HAP-1 (cell line): ENCODE measurements around the gene NRG3.

Experiments used
- DNase-seq, 2 experiments: peaks; one replicate each; pipeline ENCODE4 v3.0.0-alpha.2; 2016 to 2020; ENCODE audit warnings: low spot score in 2 of 2
- H3K27me3 ChIP-seq: fragments of 250-450 bp; sonication (Bioruptor Pico); 2 replicates; pipeline ENCODE4 v1.5.1; 2020; ENCODE audit warnings: low read depth, mild to moderate bottlenecking, moderate library complexity
- H3K36me3 ChIP-seq: fragments of 250-450 bp; sonication (Bioruptor Pico); replicated peaks from 2 replicates; pipeline ENCODE4 v1.5.1; 2020; ENCODE audit warnings: mild to moderate bottlenecking
- H3K4me1 ChIP-seq: fragments of 250-450 bp; sonication (Bioruptor Pico); 2 replicates; pipeline ENCODE4 v1.5.1; 2020; ENCODE audit warnings: mild to moderate bottlenecking
- H3K4me3 ChIP-seq: fragments of 250-450 bp; sonication (Bioruptor Pico); 2 replicates; pipeline ENCODE4 v1.5.1; 2020; ENCODE audit warnings: mild to moderate bottlenecking, moderate library complexity
- H3K9me3 ChIP-seq: fragments of 250-450 bp; sonication (Bioruptor Pico); 2 replicates; pipeline ENCODE4 v1.5.1; 2020; ENCODE audit warnings: mild to moderate bottlenecking, moderate library complexity
- in situ Hi-C: fragments of 300-500 bp; cut with MboI; formaldehyde crosslinking; loops from 3 replicates; pipeline ENCODE4 v1.14.3; 2020; ENCODE audit warnings: low sequenced_read_pairs, inconsistent platforms, mixed read lengths

NRG3 gene

DNA sequence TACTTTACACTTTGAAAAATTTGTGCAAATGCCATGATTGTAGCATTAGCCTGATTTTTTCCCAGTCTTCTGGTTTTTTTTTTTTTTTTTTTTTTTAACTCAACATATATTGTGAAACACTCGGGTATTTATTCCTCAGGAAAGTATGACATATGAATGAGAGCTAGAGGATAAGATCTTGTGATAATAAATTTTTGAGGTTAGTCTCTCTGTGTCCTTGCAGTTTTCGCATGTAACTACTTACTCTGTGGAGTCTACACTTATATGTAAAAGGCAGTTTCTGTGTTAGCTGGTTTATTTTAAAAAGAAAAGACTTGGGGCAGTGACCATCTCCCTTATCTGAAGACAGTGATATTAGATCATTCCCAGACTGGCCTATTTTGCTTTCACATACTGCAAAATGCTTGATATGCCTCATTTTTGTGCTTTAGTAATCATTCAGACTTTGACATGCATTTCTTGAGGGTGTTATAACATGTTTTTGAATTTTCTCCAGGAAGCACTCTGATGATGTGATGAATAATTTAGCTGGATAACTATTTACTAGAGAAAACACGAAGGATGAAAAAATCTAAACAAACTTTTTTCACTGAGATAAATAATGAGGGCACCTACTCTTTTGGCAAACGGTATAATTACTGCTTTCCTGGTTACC is 371.0 kb downstream of the NRG3 start:
- Histone ChIP-seq H3K27me3 (no peaks in the 10 kb centered on the region), H3K9me3 (no peaks in the 10 kb centered on the region; the same call in 1 of the 2 replicates), H3K4me1 (no peaks in the 10 kb centered on the region), H3K4me3 (no peak overlapping the region), H3K36me3 (no peaks in the 10 kb centered on the region)
- no peak for DNase-seq
- in situ Hi-C loops, result no loop called here

- Histone ChIP-seq H3K36me3 (no peaks in the 10 kb centered on the region), H3K9me3 (no peaks in the 10 kb centered on the region), H3K4me1 (no peaks in the 10 kb centered on the region), H3K27me3 (no peaks in the 10 kb centered on the region), H3K4me3 (no peak overlapping the region)
- in situ Hi-C loops, result no loop called here
- no peak for DNase-seq
Measured at GRCh38 chr10:82249141-82249540, 374.1 kb downstream of the NRG3 start.

DNA sequence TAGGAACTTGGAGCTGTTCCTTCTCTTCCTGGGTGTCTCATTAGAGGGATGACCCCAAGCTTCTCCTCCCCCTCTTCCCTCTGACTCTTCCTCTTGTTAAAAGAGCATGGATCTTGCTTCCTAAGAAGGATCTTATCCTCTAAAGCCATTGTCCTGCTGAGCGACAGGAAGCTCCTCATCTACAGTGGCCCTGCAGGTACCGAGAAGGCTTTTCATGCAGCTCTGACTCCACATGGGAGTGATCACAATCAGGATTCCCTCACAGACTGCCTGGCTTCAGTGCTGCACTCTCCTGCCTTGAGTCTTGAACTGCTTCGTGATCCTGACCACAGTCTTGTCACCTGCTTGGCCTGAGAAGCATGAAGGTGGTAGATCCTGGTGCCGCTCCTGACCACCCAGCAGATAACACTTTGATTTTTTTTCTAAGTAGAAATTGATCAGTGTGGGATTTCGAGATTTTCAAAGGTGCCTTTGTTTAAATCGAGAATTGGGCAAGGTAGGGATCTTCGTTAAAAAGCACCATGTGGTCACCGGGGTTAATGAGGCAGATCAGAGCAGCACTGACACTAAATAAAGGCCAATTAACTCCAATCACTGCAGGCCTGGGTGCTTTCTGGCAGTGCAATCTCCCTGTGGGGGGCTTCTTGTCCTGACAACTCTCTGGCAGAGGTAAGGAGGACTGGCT is 376.4 kb downstream of the NRG3 start:
- Histone ChIP-seq H3K36me3 (no peaks in the 10 kb centered on the region), H3K4me3 (no peak overlapping the region), H3K9me3 (no peaks in the 10 kb centered on the region), H3K4me1 (no peaks in the 10 kb centered on the region), H3K27me3 (no peaks in the 10 kb centered on the region)
- in situ Hi-C loops, result no loop called here
- DNase-seq, result no peak

GRCh38 chr10:82252081-82252480 is 377.1 kb downstream of the NRG3 start:
- Histone ChIP-seq H3K36me3 (no peaks in the 10 kb centered on the region), H3K9me3 (no peaks in the 10 kb centered on the region), H3K4me3 (no peak overlapping the region), H3K4me1 (no peaks in the 10 kb centered on the region), H3K27me3 (no peaks in the 10 kb centered on the region)
- DNase-seq, result no peak
- in situ Hi-C loops, result no loop called here

GRCh38 chr10:82254237-82254636 is 379.2 kb downstream of the NRG3 start:
- Histone ChIP-seq H3K9me3 (no peaks in the 10 kb centered on the region), H3K36me3 (no peaks in the 10 kb centered on the region), H3K27me3 (no peaks in the 10 kb centered on the region), H3K4me1 (no peaks in the 10 kb centered on the region), H3K4me3 (no peak overlapping the region)
- DNase-seq, result no peak
- in situ Hi-C loops, result no loop called here

DNA sequence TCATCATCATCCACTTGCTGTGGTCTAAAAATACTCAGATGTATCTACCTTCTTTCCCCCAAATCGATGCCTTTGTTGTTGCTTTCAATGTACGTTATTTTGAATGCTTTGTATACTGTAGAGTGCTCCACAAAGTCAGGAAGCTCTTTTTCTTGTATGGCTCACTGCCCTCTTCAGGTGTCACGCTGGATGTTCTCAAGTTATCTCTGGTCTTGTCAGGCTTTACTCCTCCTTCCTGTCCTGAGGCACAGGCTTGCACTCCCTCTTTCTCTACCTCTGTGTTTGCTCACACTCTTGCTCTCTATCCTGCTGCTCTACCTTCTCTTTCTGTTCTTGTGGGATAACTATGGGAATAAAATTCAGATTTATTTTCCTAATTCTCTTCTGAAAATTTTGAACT is 381.3 kb downstream of the NRG3 start:
- H3K36me3 ChIP-seq, result no peaks in the 10 kb centered on the region
- in situ Hi-C loops, result no loop called here
- H3K27me3 ChIP-seq, result no peaks in the 10 kb centered on the region
- H3K4me3 ChIP-seq, result no peak overlapping the region
- H3K4me1 ChIP-seq, result no peaks in the 10 kb centered on the region
- H3K9me3 ChIP-seq, result no peaks in the 10 kb centered on the region
- DNase-seq, result no peak

DNA sequence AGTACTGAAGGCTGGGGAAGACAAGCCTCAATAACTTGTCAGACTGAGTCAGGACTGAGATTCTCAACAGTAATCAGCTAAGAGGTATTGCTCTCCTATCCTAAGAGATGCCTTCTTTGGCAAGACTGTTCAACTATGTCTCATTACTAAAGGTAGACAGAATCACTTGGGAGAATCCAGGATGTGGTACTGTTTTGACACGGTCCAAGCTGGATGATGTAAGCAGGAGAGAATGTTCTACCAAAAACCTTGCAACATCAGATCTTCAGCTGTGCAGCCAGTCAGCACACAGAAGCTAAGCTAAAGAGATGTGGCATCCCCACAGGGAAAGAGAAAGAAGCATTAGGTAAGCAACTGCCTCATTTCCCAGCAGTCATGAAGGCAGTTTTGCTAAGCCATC is 391.4 kb downstream of the NRG3 start:
- Histone ChIP-seq H3K27me3 (no peaks in the 10 kb centered on the region), H3K4me3 (no peak overlapping the region), H3K36me3 (no peaks in the 10 kb centered on the region), H3K9me3 (no peaks in the 10 kb centered on the region), H3K4me1 (no peaks in the 10 kb centered on the region)
- in situ Hi-C loops, result no loop called here
- DNase-seq, result no peak

DNA sequence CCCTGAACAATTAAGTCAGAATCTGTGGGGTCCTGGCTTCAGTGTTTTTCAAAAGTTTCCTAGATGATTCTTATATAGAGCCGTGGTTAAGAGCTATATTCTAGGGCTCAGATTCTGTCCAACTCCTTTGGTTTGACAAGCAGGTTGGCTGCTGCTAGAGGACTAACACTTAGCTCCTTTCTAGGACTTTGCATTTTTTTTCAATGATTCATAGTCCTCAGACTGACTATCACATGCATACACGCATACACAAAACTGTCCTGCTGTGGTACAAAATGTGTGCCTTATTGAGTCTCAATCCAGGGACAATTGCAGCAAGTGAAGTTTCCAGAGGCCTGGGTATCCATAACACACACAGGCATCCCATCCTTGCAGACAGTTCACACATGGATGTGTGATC is 392.0 kb downstream of the NRG3 start:
- Histone ChIP-seq H3K36me3 (no peaks in the 10 kb centered on the region), H3K4me1 (no peaks in the 10 kb centered on the region), H3K27me3 (no peaks in the 10 kb centered on the region), H3K4me3 (no peak overlapping the region), H3K9me3 (no peaks in the 10 kb centered on the region)
- no peak for DNase-seq
- in situ Hi-C loops, result no loop called here

DNA sequence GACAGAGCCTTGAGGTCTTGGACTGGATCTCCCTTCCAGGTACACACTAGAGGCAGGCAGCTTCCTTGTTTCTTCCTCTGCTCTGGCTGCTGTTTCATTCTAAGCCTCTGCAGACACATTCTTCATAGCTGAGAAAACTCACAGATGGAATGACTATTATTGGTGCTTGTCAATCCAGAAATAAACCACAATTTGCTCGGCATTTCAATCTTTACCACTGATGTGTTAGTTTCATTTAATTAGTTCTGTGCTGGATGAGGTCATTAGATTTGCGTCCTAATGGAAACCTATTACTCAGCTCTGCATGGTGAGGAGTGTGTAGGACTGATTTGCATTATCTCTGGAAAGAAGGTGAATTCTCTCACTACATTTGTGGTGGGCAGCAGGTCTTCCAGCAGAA is 392.5 kb downstream of the NRG3 start:
- in situ Hi-C loops, result no loop called here
- no peaks in the 10 kb centered on the region for H3K4me1 ChIP-seq
- H3K9me3 ChIP-seq, result no peaks in the 10 kb centered on the region
- no peak overlapping the region for H3K4me3 ChIP-seq
- H3K36me3 ChIP-seq, result no peaks in the 10 kb centered on the region
- no peak for DNase-seq
- no peaks in the 10 kb centered on the region for H3K27me3 ChIP-seq

- in situ Hi-C loops, result no loop called here
- no peak for DNase-seq
- no peaks in the 10 kb centered on the region for H3K4me1 ChIP-seq
- no peaks in the 10 kb centered on the region for H3K27me3 ChIP-seq
- H3K9me3 ChIP-seq, result no peaks in the 10 kb centered on the region
- H3K36me3 ChIP-seq, result no peaks in the 10 kb centered on the region
- no peak overlapping the region for H3K4me3 ChIP-seq
Measured at GRCh38 chr10:82267960-82268359, 393.0 kb downstream of the NRG3 start.

- H3K27me3 ChIP-seq, result no peaks in the 10 kb centered on the region
- H3K36me3 ChIP-seq, result no peaks in the 10 kb centered on the region
- H3K4me3 ChIP-seq, result no peak overlapping the region
- no peak for DNase-seq
- in situ Hi-C loops, result no loop called here
- H3K4me1 ChIP-seq, result no peaks in the 10 kb centered on the region
- H3K9me3 ChIP-seq, result no peaks in the 10 kb centered on the region
Measured at GRCh38 chr10:82277591-82277990, 402.6 kb downstream of the NRG3 start.

DNA sequence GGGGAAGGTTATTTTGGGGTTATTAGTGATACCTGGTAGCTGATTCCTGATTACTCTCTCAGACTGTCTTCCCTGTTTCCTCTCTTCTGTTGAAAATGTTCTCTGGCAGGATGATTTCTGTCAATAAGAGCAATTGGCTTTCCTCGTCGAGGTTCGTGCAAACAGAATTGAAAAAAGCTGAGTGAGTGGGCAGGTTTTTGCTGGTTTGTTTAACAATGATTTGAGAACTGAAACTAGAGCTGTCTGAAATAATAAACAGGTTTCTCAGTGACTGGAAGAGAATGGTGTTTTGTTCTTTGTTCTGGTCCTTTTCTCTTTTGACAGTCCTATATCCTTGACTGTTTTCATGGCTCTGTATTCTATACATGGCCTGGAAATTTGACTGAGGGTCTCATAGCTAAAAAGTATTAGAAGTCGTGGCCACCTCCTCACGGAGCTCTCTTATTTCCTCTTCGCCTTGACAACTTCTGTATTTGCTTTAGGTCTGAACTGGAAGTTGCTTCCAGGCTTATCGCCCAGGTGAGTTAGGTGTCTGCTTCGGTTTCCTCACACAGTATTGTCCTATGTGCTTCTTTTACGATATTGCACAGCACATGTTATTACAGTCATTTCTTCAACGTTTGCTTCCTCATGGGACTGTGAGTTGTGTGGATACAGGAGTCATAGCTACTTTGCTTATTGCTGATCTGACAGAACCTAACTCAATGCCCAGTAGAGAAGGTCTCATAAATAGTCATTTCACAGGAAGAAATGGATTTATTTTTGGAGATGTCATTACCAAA is 403.6 kb downstream of the NRG3 start:
- Histone ChIP-seq H3K36me3 (no peaks in the 10 kb centered on the region), H3K27me3 (no peaks in the 10 kb centered on the region), H3K4me3 (no peak overlapping the region), H3K9me3 (no peaks in the 10 kb centered on the region), H3K4me1 (no peaks in the 10 kb centered on the region)
- DNase-seq, result no peak
- in situ Hi-C loops, result no loop called here

DNA sequence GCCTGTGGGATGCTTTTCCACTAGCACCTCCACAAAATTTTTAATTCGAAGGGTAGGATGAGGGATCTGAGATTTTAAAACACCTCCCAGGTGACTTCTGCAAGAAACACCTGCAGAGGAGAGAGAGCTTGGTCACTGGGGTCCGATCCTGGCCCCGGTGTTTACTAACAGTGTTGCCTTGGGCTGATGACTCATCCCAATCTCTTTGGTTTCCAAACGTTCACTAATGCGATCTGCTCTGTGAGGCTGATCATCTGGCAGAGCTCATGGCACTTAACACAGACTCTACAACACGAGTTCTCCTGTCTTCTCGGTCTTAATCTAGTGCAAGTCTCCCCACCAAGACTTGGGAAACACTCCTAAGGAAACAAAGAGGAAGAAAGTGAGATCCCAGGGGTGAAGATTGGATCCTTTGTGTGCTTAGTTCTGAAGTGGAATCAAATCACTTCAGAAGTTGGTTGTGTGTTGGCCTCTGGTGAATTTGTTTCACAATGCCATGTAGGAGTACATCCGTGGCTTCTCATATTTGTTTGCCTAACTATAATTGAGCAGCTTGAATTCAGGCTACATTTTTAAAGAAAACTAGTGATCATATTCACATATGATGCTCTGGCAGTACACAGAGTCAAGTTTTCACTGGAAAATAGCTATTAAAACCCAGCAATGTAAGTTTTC is 407.9 kb downstream of the NRG3 start:
- in situ Hi-C loops, result no loop called here
- DNase-seq, result no peak
- H3K9me3 ChIP-seq, result no peaks in the 10 kb centered on the region

GRCh38 chr10:82284180-82284579 is 409.2 kb downstream of the NRG3 start:
- Histone ChIP-seq H3K4me3 (no peak overlapping the region), H3K27me3 (no peaks in the 10 kb centered on the region), H3K36me3 (no peaks in the 10 kb centered on the region), H3K4me1 (no peaks in the 10 kb centered on the region), H3K9me3 (no peaks in the 10 kb centered on the region)
- DNase-seq, result no peak
- in situ Hi-C loops, result no loop called here

More for the DNA sequence above, 407.9 kb downstream of the NRG3 start:
- Histone ChIP-seq H3K36me3 (no peaks in the 10 kb centered on the region), H3K4me3 (no peak overlapping the region), H3K27me3 (no peaks in the 10 kb centered on the region), H3K4me1 (no peaks in the 10 kb centered on the region)
